Trophoblast cell (in vitro differentiated cells and primary cell): ENCODE data around the gene BEX2.

ENCODE experiments used
- DNase-seq, 2 donors: peaks; one replicate each; pipeline ENCODE4 v3.0.0-alpha.2; 2016
- H2AFZ ChIP-seq: 2 replicates; pipeline ENCODE4 v1.6.1; 2013; ENCODE audit warnings: low read length, moderate library complexity, mild to moderate bottlenecking; ENCODE audit not compliant: insufficient read depth, poor library complexity
- H2AK5ac ChIP-seq: 2 replicates; pipeline ENCODE4 v1.6.1; 2013; ENCODE audit warnings: mild to moderate bottlenecking, low read length
- H2BK120ac ChIP-seq: 2 replicates; pipeline ENCODE4 v1.6.1; 2013; ENCODE audit warnings: low read length, mild to moderate bottlenecking, moderate library complexity; ENCODE audit not compliant: insufficient read depth, poor library complexity
- H2BK12ac ChIP-seq: 2 replicates; pipeline ENCODE4 v1.6.1; 2013; ENCODE audit warnings: mild to moderate bottlenecking, low read length, moderate library complexity
- H2BK5ac ChIP-seq: 2 replicates; pipeline ENCODE4 v1.6.1; 2013; ENCODE audit warnings: low read length, low read depth, moderate library complexity, mild to moderate bottlenecking; ENCODE audit not compliant: poor library complexity
- H3K14ac ChIP-seq: 2 replicates; pipeline ENCODE4 v1.6.1; 2013; ENCODE audit warnings: mild to moderate bottlenecking, low read length
- H3K18ac ChIP-seq: 2 replicates; pipeline ENCODE4 v1.6.1; 2013; ENCODE audit warnings: mild to moderate bottlenecking, low read length
- H3K23ac ChIP-seq: 2 replicates; pipeline ENCODE4 v1.6.1; 2013; ENCODE audit warnings: low read length
- H3K27ac ChIP-seq: 2 replicates; pipeline ENCODE4 v1.5.1; 2013; ENCODE audit warnings: low read depth, mild to moderate bottlenecking, inconsistent platforms, low read length, moderate library complexity
- H3K27me3 ChIP-seq: 2 replicates; pipeline ENCODE4 v1.6.1; 2013; ENCODE audit warnings: inconsistent platforms, mild to moderate bottlenecking, low read length, moderate library complexity; ENCODE audit not compliant: insufficient read depth
- H3K36me3 ChIP-seq, 2 experiments: 1 replicate in 1 of 2; 2 replicates in 1 of 2; pipeline ENCODE4 v1.6.1; 2013; ENCODE audit warnings: low read length in 2 of 2, mild to moderate bottlenecking in 2 of 2, moderate library complexity in 1 of 2; ENCODE audit not compliant: insufficient read depth in 2 of 2, control insufficient read depth in 1 of 2
- H3K4ac ChIP-seq: 2 replicates; pipeline ENCODE4 v1.6.1; 2013; ENCODE audit warnings: low read depth, mild to moderate bottlenecking, low read length, moderate library complexity
- H3K4me1 ChIP-seq, 2 experiments: 1 replicate in 1 of 2; 2 replicates in 1 of 2; pipeline ENCODE4 v1.6.1; 2013; ENCODE audit warnings: low read length in 2 of 2, mild to moderate bottlenecking in 2 of 2, moderate library complexity in 1 of 2; ENCODE audit not compliant: insufficient read depth in 2 of 2, control insufficient read depth in 1 of 2
- H3K4me2 ChIP-seq: 2 replicates; pipeline ENCODE4 v1.6.1; 2013; ENCODE audit warnings: inconsistent platforms, mild to moderate bottlenecking, low read length, moderate library complexity
- H3K4me3 ChIP-seq: 2 replicates; pipeline ENCODE4 v1.5.1; 2013; ENCODE audit warnings: mild to moderate bottlenecking, low read depth, low read length, inconsistent platforms
- H3K79me1 ChIP-seq: one replicate; pipeline ENCODE4 v1.6.1; 2013; ENCODE audit warnings: low read length
- H3K79me2 ChIP-seq: 2 replicates; pipeline ENCODE4 v1.6.1; 2013; ENCODE audit warnings: low read length, mild to moderate bottlenecking; ENCODE audit not compliant: control insufficient read depth, insufficient read depth, poor library complexity
- H3K9ac ChIP-seq: 2 replicates; pipeline ENCODE4 v1.6.1; 2013; ENCODE audit warnings: mild to moderate bottlenecking, low read length
- H3K9me3 ChIP-seq: 2 replicates; pipeline ENCODE4 v1.6.1; 2013; ENCODE audit warnings: low read depth, mild to moderate bottlenecking, control low read depth, inconsistent platforms, low read length; ENCODE audit not compliant: insufficient read depth
- H4K12ac ChIP-seq: 2 replicates; pipeline ENCODE4 v1.6.1; 2013; ENCODE audit warnings: low read depth, mild to moderate bottlenecking, low read length, moderate library complexity
- H4K8ac ChIP-seq: 2 replicates; pipeline ENCODE4 v1.6.1; 2013; ENCODE audit warnings: low read depth, mild to moderate bottlenecking, low read length, moderate library complexity
- H4K91ac ChIP-seq: one replicate; pipeline ENCODE4 v1.6.1; 2013; ENCODE audit warnings: low read depth, mild to moderate bottlenecking, low read length, moderate library complexity
- WGBS: extraction: QIAGEN DNeasy Blood & Tissue Kit; methylation state at CpG from one replicate; pipeline ENCODE4 v1.1.7; 2013; ENCODE audit warnings: missing lambda C conversion rate; ENCODE audit not compliant: insufficient read length, insufficient coverage; ENCODE audit errors: extremely low coverage; 5-methylcytosine and 5-hydroxymethylcytosine counted together

Gene BEX2

DNA sequence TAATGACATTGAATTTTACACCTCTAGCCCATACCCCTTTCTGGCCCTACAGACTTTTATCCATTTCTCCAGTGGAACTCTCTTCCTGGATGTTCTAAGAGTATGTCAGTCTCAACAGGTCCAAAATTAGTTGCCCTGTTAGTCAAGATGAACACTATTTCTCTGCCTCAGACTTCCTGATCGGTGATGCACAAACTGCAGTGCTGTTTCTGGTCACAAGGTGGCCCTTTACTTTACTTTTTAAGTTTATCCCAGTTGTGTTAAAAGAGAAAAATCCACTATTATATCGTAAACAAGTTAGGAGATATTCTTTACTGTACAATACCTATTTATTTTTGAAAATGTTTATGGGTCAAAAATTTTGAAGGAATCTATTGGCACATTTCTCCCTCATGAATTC, 32.3 kb upstream of the BEX2 start:
- no peaks in the 10 kb centered on the region for H3K36me3 ChIP-seq
- H4K91ac ChIP-seq, result no peak overlapping the region
- H3K9me3 ChIP-seq, result no peaks in the 10 kb centered on the region
- peak; percentile 27 to 75 for DNase-seq
- H3K4ac ChIP-seq, result no peak overlapping the region
- no peak overlapping the region for H3K4me3 ChIP-seq
- no peak overlapping the region for H3K4me2 ChIP-seq
- no peak overlapping the region for H3K27ac ChIP-seq
- WGBS, result no CpG with 5 or more reads among the region's 2 CpGs
- H3K79me2 ChIP-seq, result no peaks in the 10 kb centered on the region
- no peak overlapping the region for H2BK120ac ChIP-seq
- H3K27me3 ChIP-seq, result no peaks in the 10 kb centered on the region
- H3K4me1 ChIP-seq, result peaks cover 0 to 2% of the 10 kb centered on the region in 2 experiments
- no peaks in the 10 kb centered on the region for H3K79me1 ChIP-seq
- H4K12ac ChIP-seq, result no peak overlapping the region
- no peak overlapping the region for H3K23ac ChIP-seq
- no peak overlapping the region for H3K9ac ChIP-seq
- no peak overlapping the region for H4K8ac ChIP-seq
- no peak overlapping the region for H3K18ac ChIP-seq
- H2BK5ac ChIP-seq, result no peak overlapping the region
- no peak overlapping the region for H2AFZ ChIP-seq
- no peak overlapping the region for H2AK5ac ChIP-seq
- no peak overlapping the region for H3K14ac ChIP-seq
- no peak overlapping the region for H2BK12ac ChIP-seq

DNA sequence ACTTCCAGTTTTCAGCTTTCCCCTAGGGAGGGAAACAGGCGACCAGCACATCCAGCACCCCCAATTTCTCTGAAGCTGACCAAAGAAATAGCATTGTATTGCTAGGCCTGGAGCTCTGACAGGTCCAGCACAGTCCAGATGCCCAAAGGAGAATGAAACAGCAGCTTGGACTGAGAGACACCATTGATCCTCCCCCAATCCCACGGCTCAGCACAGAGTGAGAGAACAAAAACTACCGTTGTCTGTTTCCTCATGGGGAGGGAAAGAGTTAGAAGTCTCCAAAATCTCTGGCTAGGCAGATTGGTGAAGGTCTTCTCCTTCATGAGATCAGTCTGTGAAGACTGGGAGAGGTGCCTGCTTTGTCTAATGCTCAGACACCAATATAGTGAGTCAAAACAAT, 27.9 kb upstream of the BEX2 start:
- H3K79me2 ChIP-seq, result no peaks in the 10 kb centered on the region
- H3K14ac ChIP-seq, result no peak overlapping the region
- no peak overlapping the region for H2BK5ac ChIP-seq
- no peak overlapping the region for H3K4me2 ChIP-seq
- no CpG with 5 or more reads among the region's 3 CpGs for whole genome bisulfite sequencing
- H3K4me3 ChIP-seq, result no peak overlapping the region
- no peaks in the 10 kb centered on the region for H3K79me1 ChIP-seq
- no peak overlapping the region for H4K91ac ChIP-seq
- no peak overlapping the region for H2AK5ac ChIP-seq
- H3K4me1 ChIP-seq, result no peaks in the 10 kb centered on the region
- no peak overlapping the region for H2BK12ac ChIP-seq
- H3K9me3 ChIP-seq, result no peaks in the 10 kb centered on the region
- H3K23ac ChIP-seq, result no peak overlapping the region
- no peak overlapping the region for H3K4ac ChIP-seq
- H3K36me3 ChIP-seq, result no peaks in the 10 kb centered on the region
- H2AFZ ChIP-seq, result no peak overlapping the region
- no peak overlapping the region for H3K18ac ChIP-seq
- H3K27ac ChIP-seq, result no peak overlapping the region
- no peak for DNase-seq
- H4K8ac ChIP-seq, result no peak overlapping the region
- H4K12ac ChIP-seq, result no peak overlapping the region
- no peak overlapping the region for H3K9ac ChIP-seq
- no peaks in the 10 kb centered on the region for H3K27me3 ChIP-seq
- no peak overlapping the region for H2BK120ac ChIP-seq

GRCh38 chrX:103330681-103331288, 20.0 kb upstream of the BEX2 start:
- Histone ChIP-seq H3K9ac (no peak overlapping the region), H3K4me2 (peak overlapping the region; percentile 45), H4K12ac (no peak overlapping the region), H3K79me2 (no peaks in the 10 kb centered on the region), H2AK5ac (no peak overlapping the region), H2AFZ (peak overlapping the region; percentile 10), H3K4ac (no peak overlapping the region), H3K23ac (no peak overlapping the region), H3K18ac (no peak overlapping the region), H3K36me3 (no peaks in the 10 kb centered on the region), H3K27ac (no peak overlapping the region), H3K4me1 (no peaks in the 10 kb centered on the region), H3K14ac (no peak overlapping the region), H4K8ac (peak overlapping the region; percentile 23), H2BK120ac (no peak overlapping the region), H3K9me3 (no peaks in the 10 kb centered on the region), H2BK12ac (no peak overlapping the region), H3K79me1 (no peaks in the 10 kb centered on the region), H4K91ac (no peak overlapping the region), H2BK5ac (no peak overlapping the region), H3K4me3 (no peak overlapping the region), H3K27me3 (no peaks in the 10 kb centered on the region)
- DNase-seq, result no peak
- no CpG with 5 or more reads among the region's 21 CpGs for WGBS

DNA sequence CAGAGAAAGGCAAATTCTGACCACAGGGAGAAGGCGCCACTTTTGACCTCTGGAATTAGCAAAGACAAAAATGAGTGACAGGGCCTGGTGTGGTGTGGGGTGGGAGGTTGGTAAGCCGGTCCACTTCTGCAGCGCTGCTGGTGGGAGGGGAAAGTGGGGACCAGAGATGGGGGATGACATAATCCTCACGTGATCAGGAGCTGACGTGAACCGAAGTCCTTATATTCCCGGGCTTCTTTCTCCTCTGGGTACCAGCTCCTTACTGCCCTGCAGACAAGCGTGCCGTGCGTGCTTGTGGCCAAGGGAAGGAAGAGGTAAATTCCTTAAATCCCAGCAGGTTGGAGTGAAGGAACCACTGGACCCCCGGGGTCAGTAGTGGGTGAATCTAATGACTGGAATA, 19.2 kb upstream of the BEX2 start, which contains the start of gene TCEAL7:
Gene TCEAL7, plus strand, starts transcription at position 249 of the 400 bp plus-strand sequence. CDS start 1,165 bp downstream, outside the sequence.
- Histone ChIP-seq H3K23ac (no peak within 1 kb of the TSS), H3K27ac (no peak within 1 kb of the TSS), H3K4me2 (peak within 1 kb of the TSS; percentile 45), H2BK120ac (no peak within 1 kb of the TSS), H2AK5ac (no peak within 1 kb of the TSS), H4K8ac (peak within 1 kb of the TSS; percentile 23), H3K4me1 (no peaks in the 10 kb centered on the region), H3K79me2 (no peaks in the 10 kb centered on the region), H3K9me3 (no peaks in the 10 kb centered on the region), H3K4me3 (no peak within 1 kb of the TSS), H2BK12ac (no peak within 1 kb of the TSS), H3K14ac (no peak within 1 kb of the TSS), H3K27me3 (no peaks in the 10 kb centered on the region), H3K18ac (no peak within 1 kb of the TSS), H2BK5ac (no peak within 1 kb of the TSS), H3K79me1 (no peaks in the 10 kb centered on the region), H3K36me3 (no peaks in the 10 kb centered on the region), H4K12ac (no peak within 1 kb of the TSS), H3K4ac (no peak within 1 kb of the TSS), H3K9ac (no peak within 1 kb of the TSS), H2AFZ (peak within 1 kb of the TSS; percentile 10), H4K91ac (no peak within 1 kb of the TSS)
- WGBS, result no CpG with 5 or more reads among the region's 11 CpGs
- DNase-seq, result peak; percentile 8 to 40
